HG02798 (cell line): Measurements from ENCODE around the gene THADA.
"Not testable (repeated sequence)": the region's sequence is repeated elsewhere in the genome, so short reads cannot be mapped to it uniquely, and the experiment has no call there.

Source experiments
- ATAC-seq: cut with Tn5 transposase; IDR thresholded peaks from one replicate; pipeline ENCODE4 v1.9.1; 2021; ENCODE audit warnings: mild to moderate bottlenecking; ENCODE audit not compliant: unreplicated experiment, poor library complexity

THADA gene

GRCh38 chr2:43292297-43292696 is 303.5 kb downstream of the THADA start:
- ATAC-seq = no peak

GRCh38 chr2:43289331-43289730 is 306.5 kb downstream of the THADA start:
- ATAC-seq = no peak

- ATAC-seq = no peak
These were observed 307.2 kb downstream of the THADA start for GRCh38 chr2:43288417-43289305.

- no peak for ATAC-seq
These were observed 309.9 kb downstream of the THADA start for GRCh38 chr2:43285987-43286386.

- ATAC-seq = no peak
These were observed 310.9 kb downstream of the THADA start for GRCh38 chr2:43284967-43285366.

- not testable (repeated sequence) for ATAC-seq
These were observed 311.5 kb downstream of the THADA start for GRCh38 chr2:43284347-43284746.

GRCh38 chr2:43280994-43281393 is 314.8 kb downstream of the THADA start:
- ATAC-seq = no peak

- no peak for ATAC-seq
These were observed 316.5 kb downstream of the THADA start for GRCh38 chr2:43279317-43279840.

- no peak for ATAC-seq
These were observed 317.1 kb downstream of the THADA start for GRCh38 chr2:43278564-43279220.

GRCh38 chr2:43276962-43277391 is 318.9 kb downstream of the THADA start:
- ATAC-seq = no peak

GRCh38 chr2:43276266-43276941 is 319.4 kb downstream of the THADA start:
- no peak for ATAC-seq

- ATAC-seq = no peak
These were observed 321.1 kb downstream of the THADA start for GRCh38 chr2:43274721-43275120.

- ATAC-seq = peak; percentile 2
These were observed 321.8 kb downstream of the THADA start for GRCh38 chr2:43274055-43274454.

- peak; percentile 71 for ATAC-seq
These were observed 322.3 kb downstream of the THADA start for GRCh38 chr2:43273529-43273928.

- no peak for ATAC-seq
These were observed 324.8 kb downstream of the THADA start for GRCh38 chr2:43270930-43271615.

- no peak for ATAC-seq
These were observed 325.4 kb downstream of the THADA start for GRCh38 chr2:43270461-43270860.

- no peak for ATAC-seq
These were observed 326.1 kb downstream of the THADA start for GRCh38 chr2:43269706-43270105.

GRCh38 chr2:43269074-43269572 is 326.7 kb downstream of the THADA start:
- no peak for ATAC-seq

- ATAC-seq = no peak
These were observed 327.5 kb downstream of the THADA start for GRCh38 chr2:43268066-43268953.
